ENCODE measurements around the gene SMG7. TPM values are rescaled to one million over a fixed set of nuclear protein-coding genes. Genes with fewer than 3 reads are reported as not detected.
A peak's percentile ranks its signal among the peaks of the same experiment; 100 is the strongest.

Gene SMG7
- total and polyA plus RNA-seq, 10 of the 15 experiments (the other 5 are each of a cell fraction or from before 2014, with no cell fraction given), result 9.5 to 65.4 (median 42.7) TPM

- TF ChIP-seq, protein P1, sequence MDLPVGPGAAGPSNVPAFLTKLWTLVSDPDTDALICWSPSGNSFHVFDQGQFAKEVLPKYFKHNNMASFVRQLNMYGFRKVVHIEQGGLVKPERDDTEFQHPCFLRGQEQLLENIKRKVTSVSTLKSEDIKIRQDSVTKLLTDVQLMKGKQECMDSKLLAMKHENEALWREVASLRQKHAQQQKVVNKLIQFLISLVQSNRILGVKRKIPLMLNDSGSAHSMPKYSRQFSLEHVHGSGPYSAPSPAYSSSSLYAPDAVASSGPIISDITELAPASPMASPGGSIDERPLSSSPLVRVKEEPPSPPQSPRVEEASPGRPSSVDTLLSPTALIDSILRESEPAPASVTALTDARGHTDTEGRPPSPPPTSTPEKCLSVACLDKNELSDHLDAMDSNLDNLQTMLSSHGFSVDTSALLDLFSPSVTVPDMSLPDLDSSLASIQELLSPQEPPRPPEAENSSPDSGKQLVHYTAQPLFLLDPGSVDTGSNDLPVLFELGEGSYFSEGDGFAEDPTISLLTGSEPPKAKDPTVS (IDR thresholded peaks at IDR 0.05; ENCODE audit: low read depth, low read length), result peak; percentile 98
- TF ChIP-seq, protein P2, sequence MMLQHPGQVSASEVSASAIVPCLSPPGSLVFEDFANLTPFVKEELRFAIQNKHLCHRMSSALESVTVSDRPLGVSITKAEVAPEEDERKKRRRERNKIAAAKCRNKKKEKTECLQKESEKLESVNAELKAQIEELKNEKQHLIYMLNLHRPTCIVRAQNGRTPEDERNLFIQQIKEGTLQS (IDR thresholded peaks at IDR 0.05; ENCODE audit: borderline replicate concordance, extremely low read depth, low read depth, low read length), result no peak
- TF ChIP-seq SIX5 (IDR thresholded peaks at IDR 0.05; ENCODE audit: low read depth, low read length, severe bottlenecking) (no peak), SMAD1 (IDR thresholded peaks at IDR 0.05; ENCODE audit: low read depth, partially characterized antibody) (no peak), ZBTB33 (IDR thresholded peaks at IDR 0.05) (no peak), NR2F1 (conservative IDR thresholded peaks at IDR 0.05) (no peak), NFXL1 (IDR thresholded peaks at IDR 0.05; ENCODE audit: borderline replicate concordance) (no peak), RB1 (IDR thresholded peaks at IDR 0.05; ENCODE audit: borderline replicate concordance) (no peak), ETV6 (conservative IDR thresholded peaks at IDR 0.05 in 1 of 2, IDR thresholded peaks at IDR 0.05 in 1 of 2; ENCODE audit: borderline replicate concordance in 1 of 2, low read depth in 1 of 2) (peak in 1 of 2 experiments; percentile 39; a peak in 1 of 4 replicates), CBX5 (IDR thresholded peaks at IDR 0.05; ENCODE audit: low read depth) (no peak; the same call in 1 of the 2 replicates), WRNIP1 (IDR thresholded peaks at IDR 0.05; ENCODE audit: borderline replicate concordance, low read depth, low read length) (no peak), TBL1XR1 (IDR thresholded peaks at IDR 0.05; ENCODE audit: low read depth, low read length) (no peak), FOXM1 (IDR thresholded peaks at IDR 0.05; ENCODE audit: low read depth, low read length) (peak; percentile 57; the same call in 1 of the 2 replicates), NRF1 (conservative IDR thresholded peaks at IDR 0.05; ENCODE audit: low read depth, low read length) (no peak), EP300 (IDR thresholded peaks at IDR 0.05; ENCODE audit: borderline replicate concordance in 1 of 2, control insufficient read depth in 1 of 2, low read depth in 2 of 2, low read length in 2 of 2) (0 out of 4 replicates have a peak, but pooled peaks of 1 of the 2 experiments have one; percentile 10), FOS (IDR thresholded peaks at IDR 0.05; ENCODE audit: borderline replicate concordance, extremely low read depth, insufficient read length) (no peak), CEBPZ (IDR thresholded peaks at IDR 0.05; ENCODE audit: low read depth, low read length) (no peak), RCOR1 (conservative IDR thresholded peaks at IDR 0.05; ENCODE audit: low read depth, low read length) (no peak), KDM1A (IDR thresholded peaks at IDR 0.05; ENCODE audit: borderline replicate concordance) (no peak)
- TF ChIP-seq, protein P3, sequence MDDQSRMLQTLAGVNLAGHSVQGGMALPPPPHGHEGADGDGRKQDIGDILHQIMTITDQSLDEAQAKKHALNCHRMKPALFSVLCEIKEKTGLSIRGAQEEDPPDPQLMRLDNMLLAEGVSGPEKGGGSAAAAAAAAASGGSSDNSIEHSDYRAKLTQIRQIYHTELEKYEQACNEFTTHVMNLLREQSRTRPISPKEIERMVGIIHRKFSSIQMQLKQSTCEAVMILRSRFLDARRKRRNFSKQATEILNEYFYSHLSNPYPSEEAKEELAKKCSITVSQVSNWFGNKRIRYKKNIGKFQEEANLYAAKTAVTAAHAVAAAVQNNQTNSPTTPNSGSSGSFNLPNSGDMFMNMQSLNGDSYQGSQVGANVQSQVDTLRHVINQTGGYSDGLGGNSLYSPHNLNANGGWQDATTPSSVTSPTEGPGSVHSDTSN (IDR thresholded peaks at IDR 0.05; ENCODE audit: insufficient replicate concordance, low read depth, low read length), result no peak
Measured at GRCh38 chr1:183477986-183478781, 5.9 kb downstream of the SMG7 start (continued).

All from GM12878 (cell line).